Measurements from ENCODE around the gene ZNF511. TPM values are rescaled to one million over a fixed set of nuclear protein-coding genes. Genes with fewer than 3 reads are reported as not detected.
A peak's percentile ranks its signal among the peaks of the same experiment; 100 is the strongest.
"Not testable (repeated sequence)": the region's sequence is repeated elsewhere in the genome, so short reads cannot be mapped to it uniquely, and the experiment has no call there.

ZNF511 gene, protein sequence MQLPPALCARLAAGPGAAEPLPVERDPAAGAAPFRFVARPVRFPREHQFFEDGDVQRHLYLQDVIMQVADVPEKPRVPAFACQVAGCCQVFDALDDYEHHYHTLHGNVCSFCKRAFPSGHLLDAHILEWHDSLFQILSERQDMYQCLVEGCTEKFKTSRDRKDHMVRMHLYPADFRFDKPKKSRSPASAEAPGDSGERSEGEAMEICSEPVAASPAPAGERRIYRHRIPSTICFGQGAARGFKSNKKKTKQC
- total RNA-seq = 10 to 100 TPM; 34.3 to 44.6 TPM
- long read RNA-seq, transcript ZNF511-201 (5 exons, 2,004 nt) = minor isoform, 8 of 21 reads
- long read RNA-seq, transcript ZNF511-202 (6 exons, 1,520 nt) = major isoform, 10 of 21 reads
- long read RNA-seq, partial matches to known transcripts = 2 of 21 reads
- long read RNA-seq, other reads (novel, unspliced or antisense) = 1 of 21 reads

DNA sequence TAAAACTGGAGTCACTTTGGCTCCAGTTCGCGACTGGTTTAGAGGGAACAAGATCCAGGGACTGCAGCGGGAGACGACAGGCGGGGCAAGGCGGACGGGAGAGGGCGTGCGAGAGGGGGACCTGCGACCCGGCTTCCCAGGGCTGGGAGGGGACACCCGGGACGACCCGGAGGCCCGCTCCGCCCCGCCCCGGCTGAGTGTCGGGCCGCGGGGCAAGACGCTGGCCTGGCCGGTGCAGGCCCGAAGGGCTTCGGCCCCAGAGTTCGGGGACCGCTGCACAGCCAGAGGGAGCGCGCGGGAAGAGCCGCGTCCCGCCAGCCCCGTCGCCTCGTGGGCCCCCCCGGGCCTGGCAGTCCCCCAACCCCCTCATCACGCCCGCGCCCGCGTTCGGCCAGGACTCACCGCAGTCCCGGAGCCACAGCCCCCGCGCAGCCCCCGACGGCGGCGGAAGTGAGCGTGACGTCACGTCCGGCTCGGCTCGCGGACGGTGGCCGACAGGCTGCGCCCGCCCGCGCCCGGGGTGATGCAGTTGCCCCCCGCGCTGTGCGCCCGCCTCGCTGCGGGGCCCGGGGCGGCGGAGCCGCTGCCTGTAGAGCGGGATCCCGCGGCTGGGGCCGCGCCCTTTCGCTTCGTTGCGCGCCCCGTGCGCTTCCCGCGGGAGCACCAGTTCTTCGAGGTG lies at the start of gene ZNF511, which contains the start of gene TUBGCP2:
ZNF511 (plus strand) TSS at position 494 of the 679 bp plus-strand sequence; CDS start at position 524, 30 bp downstream.
TUBGCP2 (minus strand) TSS at position 452 of the 679 bp plus-strand sequence. CDS start 5,931 bp downstream, outside the sequence.
- intact Hi-C loops (cut with DNase I) = no loop called here
- DNase-seq (peak; percentile 90), ATAC-seq (peak; percentile 93 to 94)

DNA sequence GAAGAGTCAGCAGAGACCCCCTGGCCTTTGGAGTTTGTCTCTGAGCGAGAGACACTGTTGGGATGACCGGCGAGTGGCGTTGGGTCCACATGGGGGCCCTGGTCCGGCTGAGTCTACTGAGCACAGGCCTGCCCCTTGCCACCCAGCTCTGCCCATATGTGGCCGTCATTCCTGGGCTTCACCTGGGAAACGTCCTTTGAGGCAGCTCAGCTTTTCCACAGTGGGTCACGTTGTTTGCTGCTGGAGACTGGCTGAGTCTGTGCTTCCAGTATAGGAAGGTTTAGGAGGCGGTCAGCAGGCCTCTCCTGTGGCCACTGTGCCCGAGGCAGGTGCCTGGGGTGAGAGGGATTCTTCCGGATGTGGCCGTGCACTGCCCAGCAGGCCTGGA lies 49.1 kb upstream of the ZNF511 start:
- ATAC-seq (no peak), DNase-seq (no peak)
- intact Hi-C loops (cut with DNase I) = no loop called here

DNA sequence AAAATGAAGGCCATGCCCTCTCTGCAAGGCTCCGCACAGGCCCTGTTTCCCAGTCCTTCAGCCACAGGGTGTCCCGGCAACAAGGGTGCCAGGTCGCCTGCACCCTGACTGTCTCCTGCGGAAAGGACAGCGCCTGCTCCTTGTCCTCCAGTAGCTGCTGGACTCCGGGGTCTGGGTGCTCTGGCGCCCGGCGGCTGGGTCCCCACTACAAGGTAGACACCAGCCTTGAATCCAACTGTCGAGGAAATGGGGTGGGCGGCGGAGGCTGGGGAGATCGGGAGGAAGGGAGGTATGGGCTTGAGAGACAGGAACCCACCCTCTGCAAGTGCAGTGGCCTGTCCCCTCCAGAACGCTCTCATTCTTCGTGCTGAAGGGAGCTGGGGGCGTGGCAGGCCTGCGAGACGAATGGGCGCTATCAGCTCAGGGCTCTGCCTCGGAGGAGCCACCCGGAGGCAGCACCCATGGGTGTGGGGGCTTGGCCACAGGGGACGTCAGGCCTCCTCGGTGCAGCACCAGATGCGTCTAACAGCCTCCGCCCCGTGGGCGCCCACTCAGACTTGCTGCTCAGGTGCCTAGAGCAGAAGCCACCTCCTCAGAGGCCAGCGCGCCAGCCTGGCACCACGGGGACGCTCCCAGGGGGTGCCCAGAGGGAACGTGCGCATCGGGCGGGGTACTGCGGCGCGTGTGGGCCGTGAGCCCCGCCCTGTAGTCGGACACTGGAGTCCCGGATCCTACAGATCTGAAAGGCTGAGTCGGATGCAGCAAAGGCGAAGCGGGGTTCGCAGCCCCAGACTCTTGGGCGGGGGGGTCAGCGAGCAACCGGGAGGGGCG lies 47.6 kb upstream of the ZNF511 start:
- ATAC-seq (peak; percentile 52 to 73), DNase-seq (peak; percentile 67)
- intact Hi-C loops (cut with DNase I) = no loop called here

DNA sequence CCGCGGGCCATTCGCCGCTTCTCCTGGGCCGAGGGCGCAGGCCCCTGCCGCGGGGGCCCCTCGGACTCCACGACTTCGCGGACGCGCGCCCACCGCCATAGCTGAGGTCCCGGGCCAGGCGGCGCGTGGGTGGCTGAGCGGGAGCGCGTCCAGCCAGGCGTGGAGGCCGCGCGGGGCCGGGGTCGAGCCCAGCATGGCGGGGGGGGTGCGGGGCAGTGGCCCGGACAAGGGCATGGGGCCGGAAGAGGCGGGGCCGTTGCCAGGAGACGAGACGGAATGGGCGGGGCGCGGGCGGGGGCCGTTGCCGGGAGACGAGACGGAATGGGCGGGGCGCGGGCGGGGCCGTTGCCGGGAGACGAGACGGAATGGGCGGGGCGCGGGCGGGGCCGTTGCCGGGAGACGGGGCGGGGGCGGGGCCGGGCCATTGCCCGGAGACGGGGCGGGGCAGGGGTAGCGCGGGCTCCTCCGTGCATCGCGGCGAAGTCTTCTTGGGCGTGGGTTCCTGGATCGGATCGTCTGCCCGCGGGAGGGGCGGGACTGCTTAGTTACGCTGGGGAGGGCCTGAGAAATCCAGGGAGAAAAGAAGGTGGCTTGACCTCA lies 46.9 kb upstream of the ZNF511 start:
- peak; percentile 93 for DNase-seq
- peak; percentile 83 to 93 for ATAC-seq
- intact Hi-C loops (cut with DNase I) = no loop called here

DNA sequence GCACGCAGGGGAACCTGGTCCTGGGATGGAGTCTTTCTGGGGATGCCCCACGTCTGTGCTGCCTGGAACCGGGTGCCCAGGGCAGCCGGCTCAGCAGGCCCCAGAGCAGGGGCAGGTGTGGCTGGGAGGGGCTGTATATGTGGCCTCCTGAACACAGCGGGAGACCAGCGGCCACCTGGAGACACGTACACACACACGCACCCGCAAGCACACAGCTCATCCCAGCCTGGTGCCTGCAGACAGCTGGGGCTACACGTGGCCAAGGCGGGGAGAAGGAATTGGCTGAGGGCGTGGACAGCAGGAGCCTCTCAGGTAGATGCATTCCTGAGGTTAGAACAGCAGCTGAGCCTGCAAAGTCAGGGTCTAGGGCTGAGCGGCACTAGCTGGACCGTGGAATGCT lies 46.0 kb upstream of the ZNF511 start:
- intact Hi-C loops (cut with DNase I) = no loop called here
- DNase-seq (no peak), ATAC-seq (no peak)

DNA sequence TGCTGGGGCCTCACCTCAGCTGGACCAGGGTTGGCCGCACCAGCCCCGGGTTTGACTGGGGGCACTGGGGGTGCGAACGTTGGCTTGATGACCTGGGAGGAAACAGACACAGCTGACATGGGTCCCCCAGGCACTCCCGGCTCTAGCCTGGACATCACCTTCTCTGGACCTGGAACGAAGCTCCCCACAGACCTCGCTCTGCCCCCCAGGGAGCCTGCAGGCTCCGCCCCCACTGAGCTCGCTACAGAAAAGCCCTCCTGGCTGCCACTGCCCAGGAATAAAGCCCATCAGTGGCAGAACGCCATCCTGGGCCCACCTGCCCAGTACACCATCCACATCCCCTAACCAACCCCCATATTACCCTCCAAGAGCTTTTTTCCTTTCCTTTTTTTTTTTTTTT lies 45.0 kb upstream of the ZNF511 start:
- ATAC-seq (no peak), DNase-seq (no peak)
- intact Hi-C loops (cut with DNase I) = no loop called here

DNA sequence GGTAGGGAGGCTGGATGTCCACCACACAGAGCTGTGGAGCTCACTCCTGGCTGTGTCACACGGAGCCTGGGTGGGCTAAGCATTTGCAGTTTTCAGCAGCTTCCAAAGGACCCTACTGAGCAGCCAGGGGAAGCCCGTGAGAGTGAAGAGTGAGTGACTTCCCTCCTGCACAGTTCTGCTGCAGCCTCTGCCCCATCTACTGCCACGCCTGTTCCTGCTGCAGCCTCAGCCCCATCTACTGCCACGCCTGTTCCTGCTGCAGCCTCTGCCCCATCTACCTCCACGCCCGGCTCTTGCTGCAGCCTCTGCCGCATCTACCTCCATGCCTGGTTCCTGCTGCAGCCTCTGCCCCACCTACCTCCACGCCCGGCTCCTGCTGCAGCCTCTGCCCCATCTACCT lies 44.3 kb upstream of the ZNF511 start:
- ATAC-seq (no peak), DNase-seq (no peak)
- intact Hi-C loops (cut with DNase I) = no loop called here

DNA sequence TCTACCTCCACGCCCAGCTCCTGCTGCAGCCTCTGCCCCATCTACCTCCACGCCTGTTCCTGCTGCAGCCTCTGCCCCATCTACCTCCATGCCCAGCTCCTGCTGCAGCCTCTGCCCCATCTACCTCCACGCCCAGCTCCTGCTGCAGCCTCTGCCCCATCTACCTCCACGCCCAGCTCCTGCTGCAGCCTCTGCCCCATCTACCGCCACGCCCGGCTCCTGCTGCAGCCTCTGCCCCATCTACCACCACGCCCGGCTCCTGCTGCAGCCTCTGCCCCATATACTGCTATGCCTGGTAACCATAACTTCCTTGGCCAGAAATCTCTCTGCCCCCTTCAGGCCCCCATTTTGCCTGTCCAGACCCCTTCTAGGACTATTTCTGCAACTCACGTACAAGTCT lies 43.7 kb upstream of the ZNF511 start:
- DNase-seq; ATAC-seq; intact Hi-C loops (cut with DNase I): not testable (repeated sequence)

DNA sequence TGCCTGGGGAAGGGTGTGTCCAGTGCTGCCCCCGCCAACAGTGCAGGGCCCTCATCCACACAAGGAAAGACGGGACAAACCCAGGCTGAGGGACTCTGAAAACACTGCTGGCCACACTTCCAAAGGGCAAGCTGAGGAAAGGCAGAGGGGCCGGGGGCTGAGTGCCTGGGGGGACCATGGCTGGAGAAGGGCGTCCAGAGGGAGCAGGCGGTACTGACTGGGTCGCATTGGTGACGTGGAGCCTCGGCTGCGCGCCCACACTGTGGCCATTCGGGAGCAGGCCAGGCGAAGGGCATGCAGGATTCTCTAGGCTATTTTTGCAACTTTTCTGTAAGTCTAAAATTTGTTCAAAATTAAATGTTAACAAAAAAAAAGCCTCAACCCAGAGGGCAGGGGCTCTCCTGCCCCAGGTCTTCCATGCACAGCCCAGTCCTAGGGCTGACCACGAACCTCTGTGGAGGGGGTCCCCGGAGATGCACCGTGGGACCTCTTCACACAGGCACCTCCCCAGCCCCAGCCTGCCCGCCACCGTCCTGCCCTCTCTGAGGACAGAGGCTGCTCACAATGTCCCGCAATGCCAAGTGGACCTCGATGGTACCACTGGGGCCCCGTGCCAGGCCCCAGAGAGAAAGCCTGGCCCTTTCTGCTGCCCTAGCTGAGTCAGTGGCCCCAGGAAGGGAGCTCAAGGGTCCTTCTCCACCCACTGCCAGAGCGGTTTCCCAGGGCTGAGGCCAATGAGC lies 42.5 kb upstream of the ZNF511 start:
- no peak for ATAC-seq
- intact Hi-C loops (cut with DNase I) = no loop called here
- DNase-seq = no peak

DNA sequence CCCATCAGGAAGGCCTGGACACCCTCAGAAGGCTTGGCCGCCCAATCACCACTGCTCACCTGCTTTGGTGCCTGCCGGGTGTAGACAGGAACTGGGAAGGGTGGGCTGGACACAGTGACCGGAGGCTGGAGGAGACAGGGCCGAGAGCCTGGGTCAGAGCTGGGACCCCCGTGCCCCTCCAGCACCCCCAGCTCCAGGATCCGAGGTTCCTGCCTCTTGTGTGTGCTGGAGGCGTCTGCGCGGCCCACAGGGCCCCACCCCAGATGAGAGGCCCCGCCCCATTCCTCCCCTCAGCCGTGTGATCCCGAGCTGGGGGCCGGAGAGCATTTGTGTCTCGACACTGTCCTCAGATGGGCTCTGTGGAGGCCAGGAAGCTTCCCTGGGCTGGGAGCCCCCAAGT lies 41.4 kb upstream of the ZNF511 start:
- no peak for DNase-seq
- intact Hi-C loops (cut with DNase I) = no loop called here
- no peak for ATAC-seq

DNA sequence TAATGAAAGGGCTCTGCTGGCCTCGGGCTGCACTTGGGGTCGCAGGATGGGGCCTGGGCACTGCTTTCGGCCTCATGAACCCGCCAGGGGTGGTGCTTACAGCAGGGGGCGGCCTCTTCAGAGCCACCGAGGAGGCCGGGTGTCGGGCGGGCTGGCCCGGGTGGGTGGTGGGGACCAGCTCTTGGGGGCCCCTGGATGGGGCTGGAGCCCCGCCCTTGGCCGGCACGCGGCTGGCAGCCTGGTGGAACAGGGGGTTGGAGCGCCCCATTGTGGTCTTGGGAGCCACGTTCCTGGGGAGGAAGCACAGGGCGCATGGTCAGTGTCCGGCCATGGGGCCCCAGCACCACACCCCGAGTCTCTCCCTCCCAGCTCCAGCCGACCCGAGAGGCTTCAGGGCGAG lies 40.9 kb upstream of the ZNF511 start:
- DNase-seq (no peak), ATAC-seq (no peak)
- intact Hi-C loops (cut with DNase I) = no loop called here

DNA sequence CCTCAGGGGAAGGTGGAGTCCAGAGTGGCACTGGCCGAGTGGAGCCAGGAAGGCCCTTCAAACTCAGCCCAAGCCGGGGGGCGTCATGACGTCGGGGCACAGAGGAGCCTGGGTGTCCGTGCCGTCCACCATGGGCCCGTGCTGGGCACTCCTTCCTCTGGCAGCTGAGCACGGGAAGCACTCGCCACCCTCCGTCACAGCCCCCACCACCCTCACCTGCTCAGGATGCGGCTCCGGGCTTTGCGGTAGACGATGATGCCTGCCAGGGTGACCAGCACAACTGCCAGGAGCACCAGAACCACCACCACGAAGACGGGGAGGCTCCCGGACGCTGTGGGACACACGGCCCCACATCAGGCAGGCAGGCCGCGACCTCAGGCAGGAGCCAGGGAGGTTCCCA lies 40.2 kb upstream of the ZNF511 start:
- DNase-seq (no peak), ATAC-seq (no peak)
- intact Hi-C loops (cut with DNase I) = no loop called here

DNA sequence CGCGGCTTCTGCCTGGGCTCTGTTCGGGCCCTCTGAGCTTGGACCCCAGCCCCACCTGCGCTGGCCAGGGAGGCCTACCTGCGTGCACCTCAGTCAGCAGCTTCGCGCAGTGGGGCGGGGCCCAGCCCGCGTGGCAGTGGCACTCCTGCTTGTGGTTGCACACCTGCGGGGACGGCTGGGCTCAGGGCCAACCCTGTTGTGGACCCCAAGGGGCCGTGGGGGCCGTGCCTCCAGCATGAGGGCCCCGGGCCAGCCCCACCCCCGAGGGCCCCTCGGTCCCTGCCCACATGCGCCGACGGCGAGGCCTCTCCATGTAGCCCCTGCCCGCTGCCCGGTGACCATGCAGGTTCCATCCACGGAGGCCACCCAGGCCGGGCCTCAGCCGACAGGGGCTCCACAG lies 39.3 kb upstream of the ZNF511 start:
- DNase-seq = no peak
- ATAC-seq = no peak
- intact Hi-C loops (cut with DNase I) = no loop called here

DNA sequence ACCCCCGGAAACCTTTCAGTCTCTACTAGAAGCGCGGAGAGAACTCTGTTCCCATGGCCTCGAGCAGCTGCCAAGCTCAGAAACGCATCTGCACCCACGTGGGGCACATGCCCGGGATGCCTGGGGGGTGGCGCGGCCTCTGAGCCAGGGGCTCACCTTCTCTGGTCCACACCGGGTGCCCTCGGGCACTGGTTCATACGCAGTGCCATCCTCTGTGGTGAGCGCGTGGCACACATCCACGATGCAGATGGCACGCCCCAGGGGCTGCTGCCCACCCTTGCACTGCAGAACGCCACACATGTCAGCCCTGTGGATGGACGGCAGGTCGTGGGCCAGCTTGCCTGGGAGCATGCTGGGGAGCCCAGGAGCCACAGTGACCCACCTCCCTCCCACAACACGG lies 38.5 kb upstream of the ZNF511 start:
- intact Hi-C loops (cut with DNase I) = no loop called here

DNA sequence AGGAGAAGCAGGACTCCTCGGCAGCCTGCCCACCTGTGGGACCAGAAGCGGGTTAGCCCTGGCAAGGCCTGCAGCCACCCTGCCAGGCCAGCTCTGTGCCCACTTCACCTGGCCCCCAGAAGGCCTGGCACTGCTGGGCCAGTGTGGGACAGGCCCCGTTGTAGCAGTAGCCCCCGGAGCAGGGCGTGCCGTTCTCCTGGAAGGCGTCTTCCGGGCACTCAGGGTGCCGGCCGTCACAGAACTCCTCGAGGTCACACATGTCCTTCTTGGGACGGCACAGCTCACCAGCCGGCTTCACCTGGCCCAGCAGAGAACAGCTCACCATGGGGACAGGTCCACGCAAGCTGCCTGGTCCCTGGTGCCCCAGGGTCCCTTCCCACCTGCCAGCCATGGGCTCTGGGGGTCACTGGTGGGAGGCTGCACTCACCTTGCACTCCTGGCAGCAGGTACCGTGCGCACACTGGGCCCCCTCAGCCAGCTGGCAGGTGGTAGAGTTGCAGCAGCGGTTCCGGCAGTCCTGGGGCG lies 37.9 kb upstream of the ZNF511 start:
- ATAC-seq = no peak
- intact Hi-C loops (cut with DNase I) = no loop called here
- no peak for DNase-seq

More for the DNA sequence above, 38.5 kb upstream of the ZNF511 start:
- no peak for DNase-seq
- no peak for ATAC-seq

DNA sequence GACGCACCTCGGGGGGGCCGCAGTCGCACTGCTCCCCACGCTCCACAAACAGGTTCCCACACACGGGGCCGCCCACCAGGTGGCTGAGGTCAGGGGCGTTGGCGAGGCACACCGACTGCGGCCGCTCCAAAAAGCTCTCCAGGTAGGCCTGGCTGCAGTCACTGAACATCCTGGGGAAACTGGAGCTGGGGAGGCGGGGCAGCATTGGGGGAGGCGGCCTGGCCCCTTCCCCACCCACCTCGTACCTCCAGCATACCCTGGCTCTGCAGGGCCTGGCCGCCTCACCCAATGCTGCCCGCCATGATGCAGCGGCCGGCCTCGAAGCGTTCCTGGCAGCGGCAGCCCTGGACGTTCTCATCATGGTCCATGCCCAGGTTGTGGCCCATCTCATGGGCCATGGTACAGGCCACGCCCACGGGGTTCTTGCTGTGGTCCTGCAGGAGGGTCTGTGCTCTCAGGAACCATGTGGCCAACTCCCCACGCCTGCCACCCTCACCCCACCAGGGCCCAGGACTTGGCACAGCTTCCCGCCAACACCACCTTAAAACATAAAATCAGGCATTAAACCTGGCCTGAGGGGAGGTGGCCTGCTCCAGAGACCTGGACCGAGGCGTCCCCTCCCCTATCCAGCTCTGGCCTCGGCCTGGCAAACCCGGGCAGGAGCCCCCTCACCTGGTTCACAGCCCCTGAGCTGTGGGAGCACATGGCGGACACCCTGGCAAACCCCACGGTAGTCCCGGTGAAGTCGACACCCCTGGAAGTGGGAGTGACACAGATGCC lies 37.0 kb upstream of the ZNF511 start:
- DNase-seq (no peak), ATAC-seq (no peak)
- intact Hi-C loops (cut with DNase I) = no loop called here

DNA sequence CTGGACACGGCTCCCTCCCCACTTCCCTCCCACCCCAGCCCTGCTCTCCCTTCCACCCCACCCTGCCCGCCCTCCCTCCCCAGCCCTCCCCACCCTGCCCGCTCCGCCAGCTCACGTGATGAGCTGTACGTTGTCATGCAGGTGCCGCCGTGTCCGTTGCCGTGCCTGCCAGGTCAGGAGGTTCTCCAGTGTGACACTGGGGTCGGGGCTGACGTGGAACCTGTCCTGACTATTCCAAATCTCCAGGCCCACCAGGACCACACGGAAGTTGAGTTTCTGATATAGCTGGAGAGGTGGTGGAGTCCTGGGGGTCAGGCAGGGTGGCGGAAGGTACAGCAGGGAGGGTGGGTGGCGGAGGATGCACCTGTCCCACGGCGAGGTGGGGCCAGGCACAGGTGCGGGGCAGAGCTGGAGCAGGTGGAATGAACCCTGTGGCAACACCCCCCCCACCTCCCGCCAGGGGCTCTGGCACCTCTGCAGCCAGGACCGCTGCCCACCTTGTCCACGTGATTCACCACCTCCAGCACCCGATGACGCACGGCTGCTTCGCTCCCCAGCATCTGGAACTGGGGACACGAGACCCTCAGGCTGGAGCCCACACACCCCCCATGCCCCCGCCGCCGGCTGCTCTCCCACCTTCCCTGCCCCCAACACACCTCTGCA lies 36.3 kb upstream of the ZNF511 start:
- DNase-seq (no peak), ATAC-seq (no peak)
- intact Hi-C loops (cut with DNase I) = no loop called here

Data from left cardiac atrium (tissue), 4 donors.